ENCODE data around the gene METTL23. TPM values are rescaled to one million over a fixed set of nuclear protein-coding genes. Genes with fewer than 3 reads are reported as not detected.

Gene METTL23
- total and polyA plus RNA-seq, 2 donors (not counting 3 experiments of a cell fraction or from before 2014, with no cell fraction given) = 19.5 to 33.4 TPM

- no peaks in the 10 kb centered on the region for H3K27me3 ChIP-seq (ENCODE audit: control insufficient read depth in 2 of 2, insufficient read depth in 2 of 2, low read length in 2 of 2)
- intact Hi-C loops (cut with micrococcal nuclease) = no loop called here
- TF ChIP-seq FOS (IDR thresholded peaks at IDR 0.05; ENCODE audit: borderline replicate concordance, insufficient read depth, low read length) (no peak), CTCF (IDR thresholded peaks at IDR 0.05; ENCODE audit: extremely low read depth in 1 of 2, insufficient read depth in 1 of 2, low read depth in 1 of 2, low read length in 2 of 2) (no peak), POLR2A (IDR thresholded peaks at IDR 0.05; ENCODE audit: low read depth, low read length) (no peak), POLR2AphosphoS5 (IDR thresholded peaks at IDR 0.05; ENCODE audit: insufficient read depth, low read depth, low read length) (no peak), GATA2 (IDR thresholded peaks at IDR 0.05; ENCODE audit: insufficient read depth, insufficient read length, low read depth, low read length) (no peak), JUN (IDR thresholded peaks at IDR 0.05; ENCODE audit: borderline replicate concordance, insufficient read depth, insufficient read length, low read depth) (no peak), MYC (IDR thresholded peaks at IDR 0.05; ENCODE audit: low read depth, low read length) (no peak), MAX (IDR thresholded peaks at IDR 0.05; ENCODE audit: insufficient read depth, insufficient read length) (no peak), EZH2 (IDR thresholded peaks at IDR 0.05; ENCODE audit: borderline replicate concordance, low read depth, low read length, severe bottlenecking) (no peak)
- H3K9me1 ChIP-seq (replicated peaks; ENCODE audit: control insufficient read depth, extremely low read depth, insufficient read depth, low read length) = no peaks in the 10 kb centered on the region
- ChIA-PET CTCF (interaction anchor here (0.9 to 2.6 kb wide), 25 partner anchors 11 to 223 kb away, joined by 3 to 43 read pairs (median 9); partner anchors contain the start of genes AANAT, MXRA7, PRCD and ST6GALNAC2), POLR2A (interaction anchor here (0.7 kb wide), 1 partner anchor 11 kb away, joined by 3 read pairs; no protein-coding TSS in a partner anchor)
- no TSS peak for BruUV-seq (replicated peaks)
- no peak overlapping the region for H3K4me2 ChIP-seq (ENCODE audit: insufficient read depth, low read length)
- DNase-seq (ENCODE audit: low read depth, low spot score) (no peak), FAIRE-seq (no peak)
- H4K20me1 ChIP-seq (replicated peaks; ENCODE audit: control insufficient read depth, extremely low read depth, insufficient read depth, low read length) = no peaks in the 10 kb centered on the region
- no peak overlapping the region for H3K4me3 ChIP-seq (replicated peaks in 1 of 3; ENCODE audit: insufficient read depth in 1 of 3, low read depth in 1 of 3, low read length in 3 of 3)
- dilution Hi-C loops (cut with MboI; ENCODE audit: extremely low pct_ligation_motif_present, low sequenced_read_pairs) = no loop called here
- H3K79me2 ChIP-seq (ENCODE audit: control insufficient read depth, insufficient read depth, low read length) = no peaks in the 10 kb centered on the region
- H3K9ac ChIP-seq (replicated peaks; ENCODE audit: extremely low read depth, insufficient read depth, low read length) = no peak overlapping the region
- H3K36me3 ChIP-seq (ENCODE audit: control insufficient read depth in 2 of 2, extremely low read depth in 1 of 2, insufficient read depth in 2 of 2, low read length in 2 of 2) = peaks cover 0 to 7% of the 10 kb centered on the region in 2 experiments
- no peaks in the 10 kb centered on the region for H3K4me1 ChIP-seq (ENCODE audit: control insufficient read depth, extremely low read depth, insufficient read depth, low read length)
- H3K27ac ChIP-seq (ENCODE audit: insufficient read depth, low read depth, low read length) = no peak overlapping the region
- no peak overlapping the region for H2AFZ ChIP-seq (ENCODE audit: low read depth, low read length)
- no peaks in the 10 kb centered on the region for H3K9me3 ChIP-seq (replicated peaks; ENCODE audit: control insufficient read depth, insufficient read depth, low read length)
These were observed 44.3 kb upstream of the METTL23 start for GRCh38 chr17:76682296-76682695.

Measured in endothelial cell of umbilical vein (primary cell).